Liver (tissue), 9 donors: ENCODE data around the gene FUNDC2. TPM values are rescaled to one million over a fixed set of nuclear protein-coding genes. Genes with fewer than 3 reads are reported as not detected.

Experiments used
- DNase-seq: peaks from one replicate; pipeline ENCODE4 v3.0.0-alpha.2; 2017; ENCODE audit warnings: low spot score
- H3K27ac ChIP-seq, 2 donors: one replicate each; pipeline ENCODE4 v1.7.0; 2013; ENCODE audit warnings: inconsistent platforms in 2 of 2, low read length in 2 of 2, control low read depth in 1 of 2, low read depth in 1 of 2, mild to moderate bottlenecking in 1 of 2
- H3K27me3 ChIP-seq, 4 donors: one replicate each; pipeline versions ENCODE4 v1.6.1 to v1.7.0; 2013; ENCODE audit warnings: low read length in 3 of 4, inconsistent platforms in 1 of 4, mild to moderate bottlenecking in 1 of 4, moderate library complexity in 1 of 4; ENCODE audit not compliant: control insufficient read depth in 4 of 4, insufficient read depth in 4 of 4
- H3K36me3 ChIP-seq, 4 donors: one replicate each; pipeline versions ENCODE4 v1.6.1 to v1.7.0; 2013; ENCODE audit warnings: low read length in 3 of 4, mild to moderate bottlenecking in 3 of 4, low read depth in 1 of 4, moderate library complexity in 1 of 4; ENCODE audit not compliant: control insufficient read depth in 4 of 4, insufficient read depth in 3 of 4
- H3K4me1 ChIP-seq, 4 donors: one replicate each; pipeline versions ENCODE4 v1.6.1 to v1.7.0; 2013; ENCODE audit warnings: low read length in 3 of 4, mild to moderate bottlenecking in 3 of 4, moderate library complexity in 1 of 4; ENCODE audit not compliant: control insufficient read depth in 4 of 4, insufficient read depth in 4 of 4
- H3K4me3 ChIP-seq, 3 donors: one replicate each; pipeline versions ENCODE4 v1.6.1 to v1.7.0; 2013; ENCODE audit warnings: low read length in 3 of 3, control low read depth in 1 of 3, low read depth in 1 of 3, mild to moderate bottlenecking in 1 of 3
- H3K9ac ChIP-seq, 2 donors: one replicate each; pipeline ENCODE4 v1.7.0; 2013; ENCODE audit warnings: low read length in 2 of 2, mild to moderate bottlenecking in 2 of 2, moderate library complexity in 2 of 2, control low read depth in 1 of 2, low read depth in 1 of 2
- H3K9me3 ChIP-seq, 4 donors: one replicate each; pipeline versions ENCODE4 v1.6.1 to v1.7.0; 2013; ENCODE audit warnings: low read length in 3 of 4; ENCODE audit not compliant: control insufficient read depth in 4 of 4
- CTCF ChIP-seq: fragments of 150-350 bp; IDR thresholded peaks from 2 replicates; pipeline ENCODE4 v1.5.1; 2017; ENCODE audit warnings: improper control_type of control experiment, low read depth, low read length; ENCODE audit not compliant: missing input control
- EGR1 ChIP-seq, 2 donors: IDR thresholded peaks; 2 replicates each; pipeline ENCODE4 v1.6.1; 2016 to 2018; ENCODE audit warnings: antibody characterized with exemption in 2 of 2, low read depth in 2 of 2
- FOXA1 ChIP-seq: IDR thresholded peaks from 2 replicates; pipeline ENCODE4 v1.6.1; 2016; ENCODE audit warnings: antibody characterized with exemption
- FOXA2 ChIP-seq: IDR thresholded peaks from 2 replicates; pipeline ENCODE4 v1.6.1; 2016; ENCODE audit warnings: antibody characterized with exemption
- GABPA ChIP-seq, 2 donors: IDR thresholded peaks in 1 of 2; conservative IDR thresholded peaks in 1 of 2; 2 replicates each; pipeline ENCODE4 v1.6.1; 2016; ENCODE audit warnings: antibody characterized with exemption in 2 of 2, mild to moderate bottlenecking in 1 of 2, moderate library complexity in 1 of 2
- HNF4A ChIP-seq, 2 donors: conservative IDR thresholded peaks; 2 replicates each; pipeline ENCODE4 v1.6.1; 2016; ENCODE audit warnings: antibody characterized with exemption in 2 of 2, mild to moderate bottlenecking in 2 of 2
- JUND ChIP-seq, 2 donors: IDR thresholded peaks; 2 replicates each; pipeline ENCODE4 v1.6.1; 2016; ENCODE audit warnings: antibody characterized with exemption in 2 of 2
- NR2F2 ChIP-seq: IDR thresholded peaks from 2 replicates; pipeline ENCODE4 v1.6.1; 2016; ENCODE audit warnings: antibody characterized with exemption
- RAD21 ChIP-seq, 2 donors: IDR thresholded peaks; 2 replicates each; pipeline ENCODE4 v1.6.1; 2016; ENCODE audit warnings: antibody characterized with exemption in 2 of 2, mild to moderate bottlenecking in 2 of 2
- REST ChIP-seq: IDR thresholded peaks from 2 replicates; pipeline ENCODE4 v1.6.1; 2016; ENCODE audit warnings: antibody characterized with exemption, mild to moderate bottlenecking
- RXRA ChIP-seq, 2 donors: IDR thresholded peaks; 2 replicates each; pipeline ENCODE4 v1.6.1; 2017 to 2018; ENCODE audit warnings: antibody characterized with exemption in 2 of 2, mild to moderate bottlenecking in 1 of 2
- SP1 ChIP-seq: IDR thresholded peaks from 2 replicates; pipeline ENCODE4 v1.6.1; 2018; ENCODE audit warnings: antibody characterized with exemption, mild to moderate bottlenecking
- TAF1 ChIP-seq: conservative IDR thresholded peaks from 2 replicates; pipeline ENCODE4 v1.6.1; 2016; ENCODE audit warnings: antibody characterized with exemption, mild to moderate bottlenecking
- YY1 ChIP-seq: IDR thresholded peaks from 2 replicates; pipeline ENCODE4 v1.6.1; 2016; ENCODE audit warnings: antibody characterized with exemption, mild to moderate bottlenecking
- WGBS: extraction: QIAGEN DNeasy Blood & Tissue Kit; methylation state at CpG from one replicate; pipeline ENCODE4 v1.1.7; 2013; 5-methylcytosine and 5-hydroxymethylcytosine counted together
- polyA plus RNA-seq, 2 donors: library from polyadenylated mRNA; stranded (reverse) in 1 of 2; unstranded in 1 of 2; fragments of 200-250 nt in 1 of 2; fragments of >200 nt in 1 of 2; fragmentation: Nextera tagmentation in 1 of 2; extraction: Ambion mirVana in 1 of 2; gene quantifications; one replicate each; pipeline versions ENCODE4 v1.2.1 to v1.2.3, GENCODE V29; 2013 to 2015
- total RNA-seq, 2 donors: library from RNA; depleted of rRNA; stranded (reverse); fragments of >200 nt; gene quantifications; one replicate each; pipeline ENCODE4 v1.2.3, GENCODE V29; 2014
- TF ChIP-seq, protein P1 (sequence below): IDR thresholded peaks from 2 replicates; pipeline ENCODE4 v1.6.1; 2016; ENCODE audit warnings: antibody characterized with exemption
- TF ChIP-seq, protein P2 (sequence below): IDR thresholded peaks from 2 replicates; pipeline ENCODE4 v1.6.1; 2016; ENCODE audit warnings: antibody characterized with exemption
- donor health status: healthy.
- donor health status: healthy.
- donor health status: healthy.
- donor health status: healthy.
- donor health status: healthy.

The FUNDC2 gene
- total and polyA plus RNA-seq, 4 donors, result 19.4 to 79.8 (median 40.8) TPM

GRCh38 chrX:155023907-155024833, 2.5 kb upstream of the FUNDC2 start:
- no peak for DNase-seq
- H3K4me3 ChIP-seq, result no peak overlapping the region
- H3K4me1 ChIP-seq, result peaks cover 0 to 9% (median 4%) of the 10 kb centered on the region in 4 donors
- H3K27me3 ChIP-seq, result no peaks in the 10 kb centered on the region
- no peak overlapping the region for H3K9ac ChIP-seq
- no peaks in the 10 kb centered on the region for H3K36me3 ChIP-seq
- TF ChIP-seq TAF1 (no peak), CTCF (no peak), JUND (IDR thresholded peaks at IDR 0.05) (no peak), YY1 (no peak), RXRA (IDR thresholded peaks at IDR 0.05) (no peak), FOXA2 (no peak), NR2F2 (no peak), HNF4A (conservative IDR thresholded peaks at IDR 0.05) (no peak), RAD21 (IDR thresholded peaks at IDR 0.05) (no peak), GABPA (IDR thresholded peaks at IDR 0.05 in 1 of 2, conservative IDR thresholded peaks at IDR 0.05 in 1 of 2) (no peak), SP1 (no peak), FOXA1 (no peak), EGR1 (IDR thresholded peaks at IDR 0.05; ENCODE audit: low read depth in 2 of 2) (no peak)
- TF ChIP-seq, protein P1, sequence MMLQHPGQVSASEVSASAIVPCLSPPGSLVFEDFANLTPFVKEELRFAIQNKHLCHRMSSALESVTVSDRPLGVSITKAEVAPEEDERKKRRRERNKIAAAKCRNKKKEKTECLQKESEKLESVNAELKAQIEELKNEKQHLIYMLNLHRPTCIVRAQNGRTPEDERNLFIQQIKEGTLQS, result no peak
- TF ChIP-seq, protein P2, sequence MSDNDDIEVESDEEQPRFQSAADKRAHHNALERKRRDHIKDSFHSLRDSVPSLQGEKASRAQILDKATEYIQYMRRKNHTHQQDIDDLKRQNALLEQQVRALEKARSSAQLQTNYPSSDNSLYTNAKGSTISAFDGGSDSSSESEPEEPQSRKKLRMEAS, result no peak
- no peak overlapping the region for H3K27ac ChIP-seq
- no peaks in the 10 kb centered on the region for H3K9me3 ChIP-seq
- 87% methylated on average over 6 of the region's 6 CpGs for WGBS

- no peak for DNase-seq
- peak overlapping the region in 2 of 3 donors; percentile 0 to 70 for H3K4me3 ChIP-seq
- peaks cover 0 to 9% (median 4%) of the 10 kb centered on the region in 4 donors for H3K4me1 ChIP-seq
- no peaks in the 10 kb centered on the region for H3K36me3 ChIP-seq
- peak overlapping the region in 1 of 2 donors; percentile 92 for H3K9ac ChIP-seq
- H3K27ac ChIP-seq, result peak overlapping the region; percentile 83 to 89
- under 1% methylated on average over 16 of the region's 16 CpGs for WGBS
- H3K9me3 ChIP-seq, result no peaks in the 10 kb centered on the region
- TF ChIP-seq YY1 (no peak), FOXA1 (no peak), REST (peak; percentile 35), FOXA2 (peak; percentile 20), TAF1 (peak; percentile 65), JUND (IDR thresholded peaks at IDR 0.05) (peak; percentile 75 to 83)
- TF ChIP-seq, protein P2, result no peak
- no peaks in the 10 kb centered on the region for H3K27me3 ChIP-seq
Measured at GRCh38 chrX:155026420-155026726, 271 bp upstream of the FUNDC2 start.
